B cell (primary cell): ENCODE measurements around the gene FALEC. TPM values are rescaled to one million over a fixed set of nuclear protein-coding genes. Genes with fewer than 3 reads are reported as not detected.

Experiments used
- ATAC-seq: fragments of 200-7000 bp; cut with Tn5 transposase; one replicate; pipeline ENCODE4 v1.10.0; 2021; ENCODE audit warnings: low read depth, mild to moderate bottlenecking, moderate number of reproducible peaks, moderate library complexity
- CTCF ChIA-PET: fragments of 350-600 bp; sonication (Branson Sonifier 250); formaldehyde crosslinking; loops from one replicate; lab custom pipeline; 2021; ENCODE audit warnings: antibody characterized with exemption, inconsistent platforms; lab: Charles Lee
- POLR2A ChIA-PET: fragments of 350-600 bp; sonication (Branson Sonifier 250); formaldehyde crosslinking; loops from one replicate; lab custom pipeline; 2021; ENCODE audit warnings: antibody characterized with exemption; lab: Charles Lee
- DNase-seq: peaks from one replicate; pipeline ENCODE4 v3.0.0; 2013
- H2AFZ ChIP-seq: 2 replicates; pipeline ENCODE4 v1.6.1; 2012; ENCODE audit warnings: mild to moderate bottlenecking, low read depth, low read length; ENCODE audit not compliant: insufficient read depth, poor library complexity, severe bottlenecking
- H3K27ac ChIP-seq, 2 donors: 1 replicate in 1 of 2; 2 replicates in 1 of 2; pipeline ENCODE4 v1.5.1; 2012 to 2013; ENCODE audit warnings: low read length in 2 of 2, mild to moderate bottlenecking in 2 of 2, moderate library complexity in 1 of 2
- H3K27me3 ChIP-seq, 4 experiments: fragments of 200-600 bp in 1 of 4; sonication (generic) in 1 of 4; replicated peaks in 1 of 4; 1 replicate in 2 of 4; 2 replicates in 2 of 4; pipeline versions ENCODE4 v1.6.1 to v1.7.0; 2013 to 2016; ENCODE audit warnings: low read length in 3 of 4, mild to moderate bottlenecking in 2 of 4, mixed read lengths in 1 of 4, moderate library complexity in 1 of 4; ENCODE audit not compliant: insufficient read depth in 4 of 4, control insufficient read depth in 3 of 4; ENCODE audit errors: control extremely low read depth in 1 of 4
- H3K36me3 ChIP-seq, 2 experiments: replicated peaks in 1 of 2; 1 replicate in 1 of 2; 2 replicates in 1 of 2; pipeline versions ENCODE4 v1.6.1 to v1.7.1; 2013; ENCODE audit warnings: low read length in 1 of 2; ENCODE audit not compliant: insufficient read depth in 2 of 2, control insufficient read depth in 1 of 2; ENCODE audit errors: control extremely low read depth in 1 of 2, extremely low read depth in 1 of 2
- H3K4me1 ChIP-seq, 2 donors: fragments of 200-600 bp in 1 of 2; sonication (generic) in 1 of 2; 1 replicate in 1 of 2; 2 replicates in 1 of 2; pipeline versions ENCODE4 v1.5.1 to v1.6.1; 2013 to 2017; ENCODE audit warnings: low read length in 2 of 2; ENCODE audit not compliant: control insufficient read depth in 2 of 2, insufficient read depth in 2 of 2
- H3K4me2 ChIP-seq: replicated peaks from 2 replicates; pipeline ENCODE3; 2012; ENCODE audit warnings: mild to moderate bottlenecking, low read depth, low read length; ENCODE audit not compliant: poor library complexity, severe bottlenecking
- H3K4me3 ChIP-seq, 5 experiments: fragments of 200-600 bp in 1 of 5; sonication (generic) in 1 of 5; 1 replicate in 3 of 5; 2 replicates in 2 of 5; pipeline versions ENCODE4 v1.5.1 to v1.7.0; 2011 to 2016; ENCODE audit warnings: low read length in 4 of 5, mild to moderate bottlenecking in 4 of 5, low read depth in 2 of 5, control low read depth in 1 of 5, moderate library complexity in 1 of 5; ENCODE audit not compliant: insufficient read depth in 1 of 5; ENCODE audit errors: control extremely low read depth in 1 of 5, extremely low read depth in 1 of 5
- H3K79me2 ChIP-seq: fragments of 200-600 bp; sonication (generic); one replicate; pipeline ENCODE4 v1.6.0; 2016; ENCODE audit warnings: low read length; ENCODE audit not compliant: control insufficient read depth, insufficient read depth
- H3K9ac ChIP-seq: fragments of 200-600 bp; sonication (generic); 2 replicates; pipeline ENCODE4 v1.6.1; 2017; ENCODE audit warnings: mild to moderate bottlenecking, low read length, moderate library complexity
- H3K9me3 ChIP-seq, 3 donors: one replicate each; pipeline versions ENCODE4 v1.6.1 to v1.7.1; 2013; ENCODE audit warnings: low read length in 2 of 3; ENCODE audit not compliant: control insufficient read depth in 2 of 3, insufficient read depth in 1 of 3; ENCODE audit errors: control extremely low read depth in 1 of 3
- H4K20me1 ChIP-seq: 2 replicates; pipeline ENCODE4 v1.6.0; 2012; ENCODE audit warnings: mild to moderate bottlenecking, low read length; ENCODE audit not compliant: insufficient read depth, control insufficient read depth, poor library complexity, severe bottlenecking
- H3K27ac Mint-ChIP-seq: one replicate; pipeline ENCODE4 v1.8.0; 2021; ENCODE audit warnings: mixed read lengths
- H3K27me3 Mint-ChIP-seq: one replicate; pipeline ENCODE4 v1.8.0; 2021; ENCODE audit warnings: mixed read lengths
- H3K4me1 Mint-ChIP-seq: one replicate; pipeline ENCODE4 v1.8.0; 2021; ENCODE audit warnings: mixed read lengths
- H3K4me3 Mint-ChIP-seq: one replicate; pipeline ENCODE4 v1.8.0; 2021; ENCODE audit warnings: mixed read lengths
- H3K9me3 Mint-ChIP-seq: one replicate; pipeline ENCODE4 v1.8.0; 2022; ENCODE audit warnings: mixed read lengths; ENCODE audit not compliant: insufficient read depth
- EZH2 ChIP-seq: IDR thresholded peaks from 2 replicates; pipeline ENCODE4 v1.6.1; 2012; ENCODE audit warnings: borderline replicate concordance, low read depth, mild to moderate bottlenecking, moderate library complexity, low read length; ENCODE audit not compliant: insufficient read depth, poor library complexity, severe bottlenecking
- WGBS: methylation state at CpG from one replicate; pipeline ENCODE4 v1.1.5; 2013; ENCODE audit warnings: missing lambda C conversion rate; ENCODE audit not compliant: insufficient coverage; 5-methylcytosine and 5-hydroxymethylcytosine counted together
- intact Hi-C: fragments of 100-400 bp; cut with micrococcal nuclease; formaldehyde crosslinking; loops from one replicate; pipeline ENCODE4 v1.10.0; 2022
- polyA plus RNA-seq: library from polyadenylated mRNA; depleted of rRNA; stranded (reverse); fragments of >200 nt; gene quantifications from 2 replicates; pipeline ENCODE4 v1.2.3, GENCODE V29; 2012
- total RNA-seq, 2 donors: library from RNA; stranded (reverse); fragments of 120-200 nt in 1 of 2; gene quantifications; 1 replicate in 1 of 2; 2 replicates in 1 of 2; pipeline versions ENCODE4 v1.2.3 to v1.2.4, GENCODE V29; 2013 to 2022
- TF ChIP-seq, protein P1 (sequence below): fragments of 200-600 bp; IDR thresholded peaks from one replicate; pipeline ENCODE4 v1.8.0; 2022; ENCODE audit warnings: antibody characterized with exemption, mild to moderate bottlenecking

The FALEC gene
- total and polyA plus RNA-seq, 2 donors (not counting 1 experiment from before 2014, with no cell fraction given): 1.1 to 2.6 TPM

DNA sequence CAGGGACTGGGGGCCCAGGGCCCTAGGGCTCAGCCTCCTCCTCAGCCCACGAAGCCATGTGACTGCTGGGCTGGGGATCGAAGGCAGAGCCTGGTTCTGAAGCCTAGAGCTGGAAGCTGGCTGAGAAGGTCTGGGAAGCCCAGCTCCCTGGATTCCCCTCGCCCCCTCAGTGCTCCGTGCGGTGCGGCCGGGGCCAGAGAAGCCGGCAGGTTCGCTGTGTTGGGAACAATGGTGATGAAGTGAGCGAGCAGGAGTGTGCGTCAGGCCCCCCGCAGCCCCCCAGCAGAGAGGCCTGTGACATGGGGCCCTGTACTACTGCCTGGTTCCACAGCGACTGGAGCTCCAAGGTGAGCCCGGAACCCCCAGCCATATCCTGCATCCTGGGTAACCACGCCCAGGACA, 42.8 kb downstream of the FALEC start:
- DNase-seq (no peak), ATAC-seq (no peak)
- TF ChIP-seq EZH2: no peak
- TF ChIP-seq, protein P1, sequence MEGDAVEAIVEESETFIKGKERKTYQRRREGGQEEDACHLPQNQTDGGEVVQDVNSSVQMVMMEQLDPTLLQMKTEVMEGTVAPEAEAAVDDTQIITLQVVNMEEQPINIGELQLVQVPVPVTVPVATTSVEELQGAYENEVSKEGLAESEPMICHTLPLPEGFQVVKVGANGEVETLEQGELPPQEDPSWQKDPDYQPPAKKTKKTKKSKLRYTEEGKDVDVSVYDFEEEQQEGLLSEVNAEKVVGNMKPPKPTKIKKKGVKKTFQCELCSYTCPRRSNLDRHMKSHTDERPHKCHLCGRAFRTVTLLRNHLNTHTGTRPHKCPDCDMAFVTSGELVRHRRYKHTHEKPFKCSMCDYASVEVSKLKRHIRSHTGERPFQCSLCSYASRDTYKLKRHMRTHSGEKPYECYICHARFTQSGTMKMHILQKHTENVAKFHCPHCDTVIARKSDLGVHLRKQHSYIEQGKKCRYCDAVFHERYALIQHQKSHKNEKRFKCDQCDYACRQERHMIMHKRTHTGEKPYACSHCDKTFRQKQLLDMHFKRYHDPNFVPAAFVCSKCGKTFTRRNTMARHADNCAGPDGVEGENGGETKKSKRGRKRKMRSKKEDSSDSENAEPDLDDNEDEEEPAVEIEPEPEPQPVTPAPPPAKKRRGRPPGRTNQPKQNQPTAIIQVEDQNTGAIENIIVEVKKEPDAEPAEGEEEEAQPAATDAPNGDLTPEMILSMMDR: no peak
- Histone ChIP-seq H3K4me3 (no peak overlapping the region), H2AFZ (no peak overlapping the region), H3K9ac (no peak overlapping the region), H3K27me3 (no peaks in the 10 kb centered on the region), H3K79me2 (peaks cover 11% of the 10 kb centered on the region), H3K36me3 (no peaks in the 10 kb centered on the region), H3K4me2 (no peak overlapping the region), H4K20me1 (peaks cover 3% of the 10 kb centered on the region), H3K27ac (no peak overlapping the region), H3K9me3 (no peaks in the 10 kb centered on the region), H3K4me1 (peaks cover 18 to 31% of the 10 kb centered on the region in 2 donors)
- Mint-ChIP-seq H3K4me3 (no peak overlapping the region), H3K27me3 (no peaks in the 10 kb centered on the region), H3K9me3 (no peaks in the 10 kb centered on the region), H3K4me1 (peaks cover 34% of the 10 kb centered on the region), H3K27ac (no peak overlapping the region)
- ChIA-PET POLR2A (interaction anchor here (0.7 kb wide), 1 partner anchor 62 kb away, joined by 4 read pairs; no protein-coding TSS in a partner anchor), CTCF (interaction anchor here (1.2 to 14.8 kb wide), 6 partner anchors 19 to 95 kb away, joined by 3 to 661 read pairs (median 10); partner anchors contain the start of genes ENSA and MCL1)
- 90% methylated on average over 15 of the region's 15 CpGs for WGBS
- intact Hi-C loops: no loop called here

DNA sequence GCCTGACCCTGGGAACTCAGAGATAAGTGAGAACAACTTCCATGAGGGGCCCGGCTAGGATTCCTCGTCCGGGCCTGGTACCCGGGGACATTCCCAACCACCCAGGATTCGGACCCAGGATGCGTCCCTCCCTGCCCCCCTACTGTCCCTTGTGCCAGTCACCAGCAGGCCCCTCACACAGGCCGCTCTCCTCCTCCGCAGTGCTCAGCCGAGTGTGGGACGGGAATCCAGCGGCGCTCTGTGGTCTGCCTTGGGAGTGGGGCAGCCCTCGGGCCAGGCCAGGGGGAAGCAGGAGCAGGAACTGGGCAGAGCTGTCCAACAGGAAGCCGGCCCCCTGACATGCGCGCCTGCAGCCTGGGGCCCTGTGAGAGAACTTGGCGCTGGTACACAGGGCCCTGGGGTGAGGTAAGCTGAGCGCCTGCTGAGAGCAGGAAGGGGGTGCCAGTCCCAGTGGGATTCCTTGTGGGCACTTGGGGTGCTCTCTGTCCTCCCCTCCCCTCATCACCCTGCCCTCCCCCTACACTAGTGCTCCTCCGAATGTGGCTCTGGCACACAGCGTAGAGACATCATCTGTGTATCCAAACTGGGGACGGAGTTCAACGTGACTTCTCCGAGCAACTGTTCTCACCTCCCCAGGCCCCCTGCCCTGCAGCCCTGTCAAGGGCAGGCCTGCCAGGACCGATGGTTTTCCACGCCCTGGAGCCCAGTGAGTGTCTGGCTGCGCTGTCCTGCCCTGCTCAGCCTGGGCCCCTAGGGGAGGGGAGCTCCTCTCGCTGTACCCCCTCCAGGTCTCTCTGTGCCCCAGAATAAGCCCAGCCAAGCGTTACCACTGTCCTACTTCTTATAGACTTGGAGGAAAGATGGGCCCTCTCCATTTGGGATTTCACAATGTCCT, 43.5 kb downstream of the FALEC start:
- CTCF ChIA-PET: interaction anchor here (0.7 to 14.8 kb wide), 19 partner anchors 8 to 437 kb away, joined by 3 to 661 read pairs (median 6); partner anchors contain the start of genes ADAMTSL4, ENSA, FALEC and GOLPH3L
- no peak for TF ChIP-seq EZH2
- TF ChIP-seq, protein P1: no peak
- intact Hi-C loops: no loop called here
- DNase-seq (peak; percentile 25), ATAC-seq (no peak)
- H3K27me3 Mint-ChIP-seq: no peaks in the 10 kb centered on the region
- H3K4me1 Mint-ChIP-seq: peaks cover 39% of the 10 kb centered on the region
- no peak overlapping the region for H3K4me2 ChIP-seq
- peaks cover 15% of the 10 kb centered on the region for H3K79me2 ChIP-seq
- no peaks in the 10 kb centered on the region for H3K9me3 ChIP-seq
- no peaks in the 10 kb centered on the region for H3K36me3 ChIP-seq
- no peak overlapping the region for H2AFZ ChIP-seq
- H3K9me3 Mint-ChIP-seq: no peaks in the 10 kb centered on the region
- H3K4me1 ChIP-seq: peaks cover 25 to 38% of the 10 kb centered on the region in 2 donors
- 91% methylated on average over 23 of the region's 28 CpGs for WGBS
- POLR2A ChIA-PET: interaction anchor here (0.5 to 10.3 kb wide), 4 partner anchors 16 to 66 kb away, joined by 3 to 371 read pairs (median 4); partner anchors contain the start of gene MCL1
- no peak overlapping the region for H3K9ac ChIP-seq
- H4K20me1 ChIP-seq: peaks cover 3% of the 10 kb centered on the region
- H3K27ac ChIP-seq: no peak overlapping the region
- H3K27ac Mint-ChIP-seq: no peak overlapping the region
- no peak overlapping the region for H3K4me3 ChIP-seq
- no peak overlapping the region for H3K4me3 Mint-ChIP-seq
- H3K27me3 ChIP-seq: no peaks in the 10 kb centered on the region
